Measurements from ENCODE around the gene CALCR.

The CALCR gene

DNA sequence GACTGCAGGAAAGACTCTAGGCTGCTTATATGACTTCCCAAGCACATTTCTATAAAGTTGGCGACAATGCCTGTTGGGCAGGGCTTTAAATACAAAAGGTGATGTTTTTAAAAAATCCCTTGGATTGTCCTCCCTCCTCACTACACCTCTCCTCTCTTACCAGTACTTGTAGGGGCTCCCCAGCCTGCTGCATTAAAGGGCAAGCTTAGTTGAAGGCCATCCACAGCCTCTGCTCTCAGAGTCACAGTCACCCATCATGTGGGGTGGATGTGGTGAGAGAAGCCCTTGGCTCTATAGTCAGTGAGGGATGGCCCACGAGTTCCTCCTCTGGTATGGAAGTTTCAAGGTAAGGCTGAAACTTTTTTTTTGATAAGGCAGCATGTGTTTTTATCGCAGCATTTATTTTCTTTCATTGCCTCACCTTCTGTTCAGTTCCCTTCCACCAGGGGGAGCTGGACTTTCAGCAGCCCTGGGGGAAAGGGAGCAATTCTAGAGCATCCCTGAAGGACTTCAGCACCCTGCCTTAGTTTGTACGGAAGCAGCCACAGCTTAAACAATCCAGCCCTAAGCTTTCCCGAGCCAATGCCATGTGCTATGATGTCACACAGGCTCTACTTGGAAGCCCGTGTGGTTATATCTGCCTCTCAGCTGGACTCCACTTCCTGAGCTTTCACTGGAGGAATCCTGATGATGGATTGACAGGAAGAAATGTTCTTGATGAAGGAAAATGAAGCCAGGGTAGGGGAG, 131.9 kb downstream of the CALCR start:
- peak; percentile 55 for DNase-seq

DNA sequence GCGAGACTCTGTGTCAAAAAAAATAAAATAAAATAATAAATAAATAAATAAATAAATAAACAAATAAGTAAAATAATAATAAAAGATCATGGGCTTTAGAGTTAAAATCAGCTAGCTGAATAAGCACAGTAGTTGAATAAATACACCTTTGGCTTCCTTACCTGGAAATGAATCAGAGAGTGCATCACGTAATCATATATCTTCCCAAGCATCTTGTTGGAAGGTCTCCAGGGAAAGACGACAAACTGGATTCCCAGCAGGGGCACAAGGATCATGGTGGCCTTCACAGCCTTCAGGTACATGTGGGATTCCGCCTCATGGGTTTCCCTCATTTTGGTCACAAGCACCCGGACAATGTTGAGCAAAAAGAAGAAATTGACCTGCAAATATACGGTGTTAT, 138.7 kb downstream of the CALCR start:
- DNase-seq = no peak

DNA sequence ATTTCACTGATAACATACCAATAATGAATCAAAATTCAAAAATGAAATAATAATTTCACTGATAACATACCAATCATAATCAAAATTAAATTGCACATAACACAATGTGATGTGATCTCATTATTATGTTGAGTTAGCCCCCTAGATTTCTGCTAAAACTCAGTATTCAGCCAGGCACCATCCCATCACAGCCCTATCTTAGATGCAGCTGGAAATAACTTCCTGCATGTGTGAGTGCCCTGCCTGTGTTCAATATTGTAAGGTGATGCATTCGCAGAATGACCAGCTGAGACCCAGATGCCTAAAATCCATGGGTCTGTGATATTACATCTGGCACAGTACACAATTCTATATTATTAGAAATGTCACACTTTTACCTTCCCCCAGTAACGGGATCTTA, 142.4 kb downstream of the CALCR start:
- no peak for DNase-seq

DNA sequence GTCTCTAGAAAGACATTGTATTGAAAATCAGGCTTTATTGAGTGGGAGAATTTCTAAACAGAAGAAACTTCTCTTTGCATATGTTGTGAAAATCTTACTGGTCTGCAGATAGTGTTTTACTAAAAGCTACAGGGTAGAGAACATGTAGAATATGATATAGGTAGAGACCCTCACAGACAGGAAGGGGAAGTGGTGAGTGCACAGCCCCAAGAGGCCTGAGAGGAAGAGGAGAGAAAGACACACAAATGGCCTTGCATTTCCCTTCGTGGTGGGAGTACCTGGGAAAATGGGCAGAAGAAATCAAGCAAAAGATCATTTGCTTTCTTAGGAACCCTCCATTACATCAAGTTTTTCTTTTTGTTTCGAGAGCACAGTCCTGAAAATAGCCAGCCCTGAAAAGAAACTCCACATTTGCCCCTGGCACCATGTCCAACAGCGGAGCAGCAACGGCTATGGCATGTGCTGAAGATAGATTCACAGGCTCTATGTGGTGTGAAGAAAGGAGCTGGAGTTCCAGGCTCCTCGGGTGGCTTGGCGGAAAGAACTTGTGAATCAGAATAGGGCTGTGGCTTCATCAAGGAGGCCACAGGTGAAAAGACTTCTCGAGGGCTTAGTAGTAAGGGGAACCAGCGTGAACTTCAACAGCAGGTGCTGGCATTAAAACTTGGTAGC, 143.5 kb downstream of the CALCR start:
- DNase-seq = no peak

DNA sequence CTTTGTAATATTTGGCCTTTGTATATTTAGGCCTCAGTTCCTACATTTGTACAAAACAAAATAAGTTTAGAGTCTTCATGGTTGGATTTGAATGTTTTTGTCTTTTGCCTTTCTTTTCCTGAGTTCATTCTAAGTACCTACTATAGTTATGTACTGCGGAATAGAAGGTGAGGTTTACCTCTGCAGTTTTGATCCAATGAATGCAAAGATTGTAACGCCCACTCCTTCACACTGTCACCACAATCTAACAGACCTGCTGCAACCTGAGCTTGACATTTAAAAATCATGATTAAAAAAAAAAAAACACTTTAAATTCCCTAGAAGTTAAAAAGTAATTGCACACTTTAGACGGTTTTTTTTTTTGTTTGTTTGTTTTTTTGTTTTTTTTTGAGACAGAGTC, 145.0 kb downstream of the CALCR start:
- DNase-seq = no peak

DNA sequence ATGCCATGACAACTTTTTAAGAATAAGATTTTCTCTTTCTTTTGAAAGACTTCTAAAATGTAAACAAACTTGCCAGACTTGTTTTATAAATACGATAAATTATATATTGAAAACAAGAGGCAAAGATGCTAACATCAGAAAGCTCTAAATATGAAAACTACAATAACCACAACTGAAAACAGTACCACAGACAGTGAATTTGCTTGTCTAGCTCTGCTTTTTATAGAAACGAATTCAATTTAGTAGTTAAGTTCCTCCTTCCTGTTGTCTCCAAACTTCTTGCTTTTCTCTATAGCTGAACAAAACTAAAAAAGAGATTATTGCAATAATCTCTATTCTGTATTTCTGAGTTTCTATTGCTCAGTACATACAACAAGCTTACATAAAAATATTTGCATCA, 147.4 kb downstream of the CALCR start:
- no peak for DNase-seq

DNA sequence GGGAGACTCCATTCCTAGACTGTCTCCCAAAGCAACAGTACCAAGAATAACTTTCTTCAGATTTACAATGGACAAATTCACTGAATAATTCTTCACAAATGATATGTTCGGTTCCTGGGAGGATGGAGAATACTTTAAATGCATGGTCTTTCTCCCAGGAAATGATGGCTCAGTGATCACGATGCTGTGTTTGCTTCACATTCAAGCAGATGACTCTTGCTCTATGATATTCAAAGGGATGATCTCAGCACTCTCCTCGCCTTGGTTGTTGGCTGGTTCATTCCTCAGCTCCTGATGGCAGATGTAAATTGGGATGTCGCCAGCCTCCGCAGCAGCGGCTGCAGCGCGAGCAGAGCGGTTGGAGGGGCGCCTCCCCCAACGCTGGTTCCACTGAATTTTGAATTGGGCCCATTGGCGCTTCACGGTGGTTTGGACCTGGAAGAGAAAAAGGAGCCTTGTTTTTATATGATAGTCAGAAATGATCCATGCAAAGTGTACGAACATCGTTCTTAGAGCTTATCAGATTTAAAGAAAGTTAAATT, 148.3 kb downstream of the CALCR start:
- no peak for DNase-seq

DNA sequence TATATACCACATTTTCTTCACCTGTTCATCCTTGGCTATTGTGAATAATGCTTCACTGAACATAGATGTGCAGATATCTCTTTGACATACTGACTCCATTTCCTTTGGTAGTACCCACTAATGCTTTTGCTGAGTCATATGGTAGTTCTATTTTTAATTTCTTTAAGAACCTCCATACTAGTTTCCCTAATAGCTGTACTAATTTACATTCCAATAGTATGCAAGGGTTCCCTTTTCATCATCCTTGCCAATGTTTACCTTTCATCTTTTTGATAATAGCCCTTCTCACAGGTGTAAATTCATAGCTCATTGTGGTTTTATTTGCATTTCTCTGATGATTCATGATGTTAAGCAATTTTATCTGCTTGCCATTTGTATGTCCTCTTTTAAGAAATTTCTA, 159.9 kb downstream of the CALCR start:
- DNase-seq = no peak

DNA sequence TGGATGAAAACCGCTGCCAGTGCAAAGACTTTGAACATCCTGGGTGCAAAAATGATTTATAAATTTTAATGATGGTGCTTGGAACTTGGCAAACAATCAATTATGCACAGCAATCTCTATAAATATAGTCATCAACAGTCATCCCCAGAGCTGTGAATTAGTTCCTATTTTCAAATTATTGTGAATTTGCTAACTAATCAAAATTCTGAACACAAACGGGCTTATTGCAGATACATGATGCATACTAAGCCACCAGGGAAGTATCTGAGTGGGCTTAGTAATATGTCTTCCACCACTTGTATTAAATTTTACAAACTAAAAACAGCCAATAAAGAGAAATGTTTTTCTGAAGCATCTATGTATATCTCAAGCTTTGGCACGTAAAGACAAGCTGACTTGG, 165.2 kb downstream of the CALCR start:
- DNase-seq = no peak

DNA sequence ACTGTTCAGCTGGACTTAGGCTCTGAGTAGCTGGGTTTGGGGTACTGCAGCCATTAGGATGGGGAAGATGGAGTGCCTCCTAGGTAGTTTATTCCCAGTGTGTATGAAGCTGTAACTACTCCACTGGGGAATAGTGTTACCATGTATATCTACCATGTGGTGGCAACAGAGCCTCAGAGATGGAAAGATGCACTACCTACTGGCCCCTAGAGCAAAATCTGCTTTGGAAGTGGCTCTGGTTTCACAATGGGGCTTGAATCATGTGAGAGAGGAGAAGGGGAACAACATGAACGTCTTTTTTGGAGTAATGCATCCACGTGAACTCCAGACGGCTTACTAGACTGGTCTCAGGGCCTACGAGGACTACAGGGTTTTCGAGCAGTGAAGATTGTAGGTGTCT, 167.3 kb downstream of the CALCR start:
- no peak for DNase-seq

DNA sequence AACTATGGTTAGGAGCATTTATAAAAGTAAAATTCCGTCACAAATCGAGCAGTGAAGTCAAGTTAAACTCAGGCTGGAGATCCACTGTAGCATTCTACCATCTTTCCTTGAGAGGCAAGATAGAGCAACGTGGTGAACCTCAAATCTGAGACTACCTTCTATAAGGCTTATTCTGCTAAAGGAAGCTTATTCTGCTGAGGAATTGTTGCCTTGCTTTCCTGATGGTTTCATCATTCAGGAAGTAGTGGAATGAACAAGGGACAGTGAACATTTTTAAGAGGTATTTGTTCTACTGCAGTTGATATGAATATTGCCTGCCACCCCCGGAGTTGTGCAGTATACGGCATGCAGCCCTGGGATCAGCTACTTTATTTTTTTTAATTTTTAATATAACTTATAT, 171.6 kb downstream of the CALCR start:
- DNase-seq = no peak

DNA sequence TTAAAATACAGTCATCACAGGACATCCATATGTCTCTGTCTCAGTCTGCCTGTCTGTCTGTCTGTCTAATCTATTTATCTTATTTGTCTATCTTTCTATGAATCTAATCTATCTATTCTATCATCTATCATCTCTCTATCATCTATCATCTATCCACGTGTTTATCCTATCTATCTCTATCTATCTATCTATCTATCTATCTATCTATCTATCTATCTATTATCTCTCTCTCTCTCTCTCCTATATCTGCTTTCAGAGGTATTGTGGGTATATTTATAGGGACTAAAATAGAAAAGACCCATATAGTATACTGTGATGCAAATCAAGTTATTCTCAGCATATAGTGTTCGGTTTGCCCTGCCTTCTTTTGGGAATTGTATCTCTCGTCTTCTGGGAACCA, 174.9 kb downstream of the CALCR start:
- no peak for DNase-seq

DNA sequence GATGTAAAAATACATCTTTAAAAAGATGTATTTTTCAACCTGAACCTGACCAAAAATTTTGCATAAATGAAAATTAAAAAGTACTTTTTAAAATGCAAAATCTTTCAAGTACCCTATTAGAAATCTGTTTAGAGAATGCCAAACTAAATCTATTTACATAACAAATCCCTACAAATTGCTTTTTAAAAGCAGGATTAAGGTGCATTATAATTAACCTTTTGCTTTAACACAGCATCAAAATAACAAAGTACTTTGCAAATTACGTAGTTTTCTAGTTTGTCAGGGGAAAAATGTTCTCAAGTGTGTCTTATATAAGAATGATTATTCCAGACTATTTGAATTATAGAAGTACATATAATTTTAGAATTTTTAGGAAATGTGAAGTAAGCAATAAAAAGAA, 181.5 kb downstream of the CALCR start:
- no peak for DNase-seq

DNA sequence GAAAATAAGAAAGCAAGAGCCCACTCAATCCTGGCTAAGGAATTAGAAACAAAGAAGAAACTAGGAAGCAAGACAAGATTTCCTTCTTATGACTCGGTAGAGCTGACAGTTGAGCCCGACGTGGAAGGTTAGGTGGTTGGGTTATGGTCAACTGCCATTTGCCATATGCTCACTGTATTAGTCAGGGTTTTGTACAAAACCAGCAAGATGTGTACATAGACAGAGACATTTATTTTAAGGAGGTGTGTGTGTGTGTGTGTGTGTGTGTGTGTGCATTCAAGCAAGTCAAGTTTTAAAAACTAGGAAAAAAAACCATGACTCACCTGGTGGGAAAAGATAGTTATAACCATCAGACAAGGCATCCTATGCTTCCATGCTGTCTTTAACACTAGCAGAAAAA, 183.9 kb downstream of the CALCR start:
- no peak for DNase-seq

DNA sequence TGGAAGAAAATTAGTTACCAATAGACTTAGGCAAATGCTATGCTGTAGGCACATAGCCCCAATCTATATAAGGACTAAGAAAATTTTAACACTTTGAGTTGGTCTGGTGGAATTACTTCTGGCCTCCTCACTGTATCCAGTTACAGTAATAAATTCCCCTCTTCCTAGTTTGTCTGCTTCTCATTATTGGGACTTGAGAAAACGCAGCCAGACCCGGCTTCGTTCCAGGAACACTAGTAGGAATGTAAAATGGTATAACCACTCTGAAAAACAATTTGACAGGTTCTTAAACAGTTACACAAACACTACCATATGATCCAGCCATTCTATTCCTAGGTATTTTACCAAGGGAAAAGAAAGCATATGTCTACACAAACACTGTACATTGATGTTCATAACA, 192.2 kb downstream of the CALCR start:
- DNase-seq = no peak

DNA sequence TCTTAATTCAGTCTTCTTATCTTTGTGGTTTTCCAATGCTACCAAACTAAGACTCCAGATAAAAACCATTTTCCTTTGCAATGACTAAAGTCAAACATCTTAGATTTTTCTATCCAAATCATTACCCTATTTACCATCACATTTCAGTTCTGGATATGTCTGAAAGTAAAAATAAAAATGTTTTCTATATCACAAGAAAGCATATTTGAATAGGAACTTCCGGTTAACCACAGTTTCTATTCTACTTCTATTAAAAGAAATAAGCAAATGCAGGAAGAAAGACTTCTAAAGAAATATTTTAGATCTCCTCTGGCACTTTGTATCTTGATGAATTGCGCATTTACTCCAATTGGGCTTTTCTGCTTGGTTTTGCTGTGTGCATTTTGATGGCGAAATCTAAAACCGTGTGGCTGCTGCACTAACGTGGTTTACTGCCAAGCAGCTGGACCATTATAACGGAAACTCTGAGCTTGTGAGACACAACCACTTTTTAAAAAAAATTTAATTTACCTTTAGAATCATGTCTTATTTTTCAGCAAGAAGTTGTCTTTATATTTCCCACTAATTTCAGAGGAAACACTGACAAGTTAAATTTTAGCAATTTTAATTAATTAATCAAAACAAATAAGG, 196.3 kb downstream of the CALCR start:
- DNase-seq = no peak

DNA sequence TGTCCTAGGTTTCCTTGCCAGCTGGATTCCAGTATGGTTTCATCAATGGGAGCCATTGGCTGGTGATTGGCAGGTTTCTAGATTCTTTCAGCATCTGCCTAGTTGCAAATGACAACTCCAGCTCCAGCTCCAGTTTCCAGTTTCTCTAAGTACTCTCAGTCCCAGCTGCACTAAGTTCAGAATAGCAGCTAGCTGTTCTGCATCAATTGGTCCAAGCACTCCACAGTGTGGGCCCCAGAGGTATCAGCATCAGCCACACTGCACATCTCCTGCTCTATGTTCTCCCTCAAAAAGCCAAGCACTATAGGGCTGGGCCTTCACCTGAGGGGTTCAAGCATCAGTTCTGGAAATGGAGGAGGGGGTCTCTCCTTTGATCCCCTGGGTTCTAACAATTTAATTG, 198.9 kb downstream of the CALCR start:
- no peak for DNase-seq
